Measurements from ENCODE around the gene TAAR8. TPM values are rescaled to one million over a fixed set of nuclear protein-coding genes. Genes with fewer than 3 reads are reported as not detected.

Gene TAAR8
- polyA plus RNA-seq, 1 of the 3 experiments (the other 2 are of a cell fraction) = not detected

GRCh38 chr6:132524646-132525045 is 27.8 kb upstream of the TAAR8 start:
- H3K4me3 ChIP-seq (ENCODE audit: low read depth in 2 of 2, low read length in 1 of 2) = no peak overlapping the region
- peaks cover 22% of the 10 kb centered on the region for H3K27me3 ChIP-seq (ENCODE audit: insufficient read depth)
- H3K27ac ChIP-seq (ENCODE audit: low read depth in 2 of 2, low read length in 1 of 2) = no peak overlapping the region
- no peak for DNase-seq
- H3K4me1 ChIP-seq (ENCODE audit: control insufficient read depth in 1 of 2, insufficient read depth in 2 of 2, low read depth in 1 of 2, low read length in 1 of 2) = no peaks in the 10 kb centered on the region
- H4K20me1 ChIP-seq (ENCODE audit: insufficient read depth) = no peaks in the 10 kb centered on the region
- TF ChIP-seq CTCF (IDR thresholded peaks at IDR 0.05) = no peak
- no peak for TF ChIP-seq CHD2 (IDR thresholded peaks at IDR 0.05; ENCODE audit: low read length, partially characterized antibody)
- TF ChIP-seq RFX5 (IDR thresholded peaks at IDR 0.05; ENCODE audit: low read length) = no peak
- TF ChIP-seq GABPA (IDR thresholded peaks at IDR 0.05; ENCODE audit: low read depth) = no peak
- no peak for TF ChIP-seq ELF1 (IDR thresholded peaks at IDR 0.05)
- TF ChIP-seq FOXJ3 (CRISPR knock-in tag; IDR thresholded peaks at IDR 0.05) = no peak
- TF ChIP-seq IRF3 (IDR thresholded peaks at IDR 0.05; ENCODE audit: low read depth, low read length) = no peak
- TF ChIP-seq GATA2 (CRISPR knock-in tag; IDR thresholded peaks at IDR 0.05) = no peak
- TF ChIP-seq FOSL2 (IDR thresholded peaks at IDR 0.05; ENCODE audit: borderline replicate concordance, low read depth) = no peak
- H3K4me2 ChIP-seq = no peak overlapping the region
- ChIA-PET CTCF (interaction anchor here (1.2 to 2.4 kb wide), 2 partner anchors 245 to 1392 kb away, joined by 3 to 10 read pairs; no protein-coding TSS in a partner anchor), POLR2A (no interaction called here)
- H3K36me3 ChIP-seq (replicated peaks in 1 of 2; ENCODE audit: control insufficient read depth in 1 of 2, insufficient read depth in 2 of 2, low read length in 1 of 2) = no peaks in the 10 kb centered on the region
- no peaks in the 10 kb centered on the region for H3K9me2 ChIP-seq
- H3K79me2 ChIP-seq (ENCODE audit: insufficient read depth) = no peaks in the 10 kb centered on the region
- no peak overlapping the region for H2AFZ ChIP-seq (ENCODE audit: low read depth)
- no peak overlapping the region for H3K9ac ChIP-seq
- WGBS (ENCODE audit: low lambda C conversion rate) = 6% methylated on average over 5 of the region's 5 CpGs
- no peaks in the 10 kb centered on the region for H3K9me3 ChIP-seq
- no peaks in the 10 kb centered on the region for H3F3A ChIP-seq (replicated peaks; ENCODE audit: insufficient read depth)

- no peak overlapping the region for H3K9ac ChIP-seq
- POLR2A ChIA-PET = no interaction called here
- H3F3A ChIP-seq (replicated peaks; ENCODE audit: insufficient read depth) = no peaks in the 10 kb centered on the region
- WGBS (ENCODE audit: low lambda C conversion rate) = 12% methylated on average over 4 of the region's 4 CpGs
- no peaks in the 10 kb centered on the region for H4K20me1 ChIP-seq (ENCODE audit: insufficient read depth)
- H3K4me1 ChIP-seq (ENCODE audit: control insufficient read depth in 1 of 2, insufficient read depth in 2 of 2, low read depth in 1 of 2, low read length in 1 of 2) = no peaks in the 10 kb centered on the region
- H3K9me2 ChIP-seq = no peaks in the 10 kb centered on the region
- no peak overlapping the region for H3K4me2 ChIP-seq
- no peaks in the 10 kb centered on the region for H3K36me3 ChIP-seq (replicated peaks in 1 of 2; ENCODE audit: control insufficient read depth in 1 of 2, insufficient read depth in 2 of 2, low read length in 1 of 2)
- no peaks in the 10 kb centered on the region for H3K79me2 ChIP-seq (ENCODE audit: insufficient read depth)
- no peaks in the 10 kb centered on the region for H3K9me3 ChIP-seq
- peaks cover 22% of the 10 kb centered on the region for H3K27me3 ChIP-seq (ENCODE audit: insufficient read depth)
- no peak for TF ChIP-seq CHD2 (IDR thresholded peaks at IDR 0.05; ENCODE audit: low read length, partially characterized antibody)
- DNase-seq = no peak
- no peak overlapping the region for H3K27ac ChIP-seq (ENCODE audit: low read depth in 2 of 2, low read length in 1 of 2)
- CTCF ChIA-PET = interaction anchor here (0.8 to 1.2 kb wide), 2 partner anchors 18 to 272 kb away, joined by 3 read pairs; partner anchors contain the start of gene SLC18B1
- H2AFZ ChIP-seq (ENCODE audit: low read depth) = no peak overlapping the region
- H3K4me3 ChIP-seq (ENCODE audit: low read depth in 2 of 2, low read length in 1 of 2) = no peak overlapping the region
Observed at GRCh38 chr6:132525866-132526265, 26.6 kb upstream of the TAAR8 start.

Data from SK-N-SH (cell line).